ENCODE data around the gene ADRA2B. TPM values are rescaled to one million over a fixed set of nuclear protein-coding genes. Genes with fewer than 3 reads are reported as not detected.

The ADRA2B gene
- total and polyA plus RNA-seq, 2 experiments from 2014 or later, result 28.5 to 61.8 TPM

- Histone ChIP-seq H3K27ac (peak overlapping the region; percentile 97), H3K4me1 (ENCODE audit: low read depth) (peaks cover 55% of the 10 kb centered on the region), H3K27me3 (no peaks in the 10 kb centered on the region), H3K4me3 (no peak overlapping the region), H3K9me3 (ENCODE audit: low read depth) (no peaks in the 10 kb centered on the region), H3K36me3 (no peaks in the 10 kb centered on the region)
- TF ChIP-seq, protein P1, sequence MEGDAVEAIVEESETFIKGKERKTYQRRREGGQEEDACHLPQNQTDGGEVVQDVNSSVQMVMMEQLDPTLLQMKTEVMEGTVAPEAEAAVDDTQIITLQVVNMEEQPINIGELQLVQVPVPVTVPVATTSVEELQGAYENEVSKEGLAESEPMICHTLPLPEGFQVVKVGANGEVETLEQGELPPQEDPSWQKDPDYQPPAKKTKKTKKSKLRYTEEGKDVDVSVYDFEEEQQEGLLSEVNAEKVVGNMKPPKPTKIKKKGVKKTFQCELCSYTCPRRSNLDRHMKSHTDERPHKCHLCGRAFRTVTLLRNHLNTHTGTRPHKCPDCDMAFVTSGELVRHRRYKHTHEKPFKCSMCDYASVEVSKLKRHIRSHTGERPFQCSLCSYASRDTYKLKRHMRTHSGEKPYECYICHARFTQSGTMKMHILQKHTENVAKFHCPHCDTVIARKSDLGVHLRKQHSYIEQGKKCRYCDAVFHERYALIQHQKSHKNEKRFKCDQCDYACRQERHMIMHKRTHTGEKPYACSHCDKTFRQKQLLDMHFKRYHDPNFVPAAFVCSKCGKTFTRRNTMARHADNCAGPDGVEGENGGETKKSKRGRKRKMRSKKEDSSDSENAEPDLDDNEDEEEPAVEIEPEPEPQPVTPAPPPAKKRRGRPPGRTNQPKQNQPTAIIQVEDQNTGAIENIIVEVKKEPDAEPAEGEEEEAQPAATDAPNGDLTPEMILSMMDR (IDR thresholded peaks at IDR 0.05; ENCODE audit: low read depth, low read length), result no peak
- DNase-seq (ENCODE audit: low read depth in 1 of 2, low spot score in 1 of 2), result no peak
These were observed 4.4 kb downstream of the ADRA2B start for GRCh38 chr2:96111823-96112500.

- Histone ChIP-seq H3K36me3 (no peaks in the 10 kb centered on the region), H3K27me3 (no peaks in the 10 kb centered on the region), H3K27ac (peak overlapping the region; percentile 97), H3K4me1 (ENCODE audit: low read depth) (peaks cover 55% of the 10 kb centered on the region), H3K9me3 (ENCODE audit: low read depth) (no peaks in the 10 kb centered on the region), H3K4me3 (no peak overlapping the region)
- DNase-seq (ENCODE audit: low read depth in 1 of 2, low spot score in 1 of 2), result no peak
- TF ChIP-seq, protein P1 (IDR thresholded peaks at IDR 0.05; ENCODE audit: low read depth, low read length), result no peak
These were observed 5.1 kb downstream of the ADRA2B start for GRCh38 chr2:96111257-96111640.

GRCh38 chr2:96110621-96111256, 5.6 kb downstream of the ADRA2B start:
- H3K27ac ChIP-seq, result peak overlapping the region; percentile 97
- H3K36me3 ChIP-seq, result no peaks in the 10 kb centered on the region
- no peaks in the 10 kb centered on the region for H3K9me3 ChIP-seq (ENCODE audit: low read depth)
- no peaks in the 10 kb centered on the region for H3K27me3 ChIP-seq
- H3K4me3 ChIP-seq, result no peak overlapping the region
- H3K4me1 ChIP-seq (ENCODE audit: low read depth), result peaks cover 55% of the 10 kb centered on the region
- DNase-seq (ENCODE audit: low read depth in 1 of 2, low spot score in 1 of 2), result no peak
- TF ChIP-seq, protein P1 (IDR thresholded peaks at IDR 0.05; ENCODE audit: low read depth, low read length), result no peak

- H3K36me3 ChIP-seq, result no peaks in the 10 kb centered on the region
- H3K4me3 ChIP-seq, result no peak overlapping the region
- TF ChIP-seq, protein P1 (IDR thresholded peaks at IDR 0.05; ENCODE audit: low read depth, low read length), result no peak
- H3K9me3 ChIP-seq (ENCODE audit: low read depth), result no peaks in the 10 kb centered on the region
- H3K27me3 ChIP-seq, result no peaks in the 10 kb centered on the region
- H3K27ac ChIP-seq, result peak overlapping the region; percentile 97
- peaks cover 55% of the 10 kb centered on the region for H3K4me1 ChIP-seq (ENCODE audit: low read depth)
- DNase-seq (ENCODE audit: low read depth in 1 of 2, low spot score in 1 of 2), result no peak
These were observed 6.3 kb downstream of the ADRA2B start for GRCh38 chr2:96109931-96110511.

DNA sequence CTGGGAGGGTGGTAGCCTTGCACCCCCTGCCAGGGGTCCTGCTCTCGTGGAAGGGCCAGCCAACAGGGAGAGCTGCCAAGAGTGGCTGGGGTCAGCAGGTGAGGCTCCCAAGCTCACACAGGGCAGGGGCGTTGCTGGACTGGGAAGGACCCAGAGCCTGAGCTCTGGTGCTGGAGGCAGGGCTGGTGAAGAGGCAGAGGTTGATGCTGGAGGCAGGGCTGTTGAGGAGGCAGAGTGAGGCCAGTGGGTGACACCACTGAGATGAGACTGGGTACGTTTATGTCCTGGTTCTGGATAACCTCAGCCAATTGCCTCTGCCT, 7.0 kb downstream of the ADRA2B start:
- H3K4me3 ChIP-seq, result no peak overlapping the region
- peak overlapping the region; percentile 97 for H3K27ac ChIP-seq
- H3K27me3 ChIP-seq, result no peaks in the 10 kb centered on the region

More for the DNA sequence above, 7.0 kb downstream of the ADRA2B start:
- Histone ChIP-seq H3K4me1 (ENCODE audit: low read depth) (peaks cover 55% of the 10 kb centered on the region), H3K36me3 (no peaks in the 10 kb centered on the region), H3K9me3 (ENCODE audit: low read depth) (no peaks in the 10 kb centered on the region)
- TF ChIP-seq, protein P1 (IDR thresholded peaks at IDR 0.05; ENCODE audit: low read depth, low read length), result no peak
- DNase-seq (ENCODE audit: low read depth in 1 of 2, low spot score in 1 of 2), result no peak
